ENCODE data around the gene PCDHAC1.
"Not testable (repeated sequence)": the region's sequence is repeated elsewhere in the genome, so short reads cannot be mapped to it uniquely, and the experiment has no call there.

DNA sequence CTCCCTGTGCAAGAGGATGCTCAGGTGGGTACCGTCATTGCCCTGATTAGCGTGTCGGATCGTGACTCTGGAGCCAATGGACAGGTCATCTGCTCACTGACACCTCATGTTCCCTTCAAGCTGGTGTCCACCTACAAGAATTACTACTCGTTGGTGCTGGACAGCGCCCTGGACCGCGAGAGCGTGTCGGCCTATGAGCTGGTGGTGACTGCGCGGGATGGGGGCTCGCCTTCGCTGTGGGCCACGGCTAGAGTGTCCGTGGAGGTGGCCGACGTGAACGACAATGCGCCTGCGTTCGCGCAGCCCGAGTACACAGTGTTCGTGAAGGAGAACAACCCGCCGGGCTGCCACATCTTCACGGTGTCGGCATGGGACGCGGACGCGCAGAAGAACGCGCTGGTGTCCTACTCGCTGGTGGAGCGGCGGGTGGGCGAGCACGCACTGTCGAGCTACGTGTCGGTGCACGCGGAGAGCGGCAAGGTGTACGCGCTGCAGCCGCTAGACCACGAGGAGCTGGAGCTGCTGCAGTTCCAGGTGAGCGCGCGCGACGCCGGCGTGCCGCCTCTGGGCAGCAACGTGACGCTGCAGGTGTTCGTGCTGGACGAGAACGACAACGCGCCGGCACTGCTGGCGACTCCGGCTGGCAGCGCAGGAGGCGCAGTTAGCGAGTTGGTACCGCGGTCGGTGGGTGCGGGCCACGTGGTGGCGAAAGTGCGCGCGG lies 49.4 kb upstream of the PCDHAC1 start:
- TF ChIP-seq, protein P1, sequence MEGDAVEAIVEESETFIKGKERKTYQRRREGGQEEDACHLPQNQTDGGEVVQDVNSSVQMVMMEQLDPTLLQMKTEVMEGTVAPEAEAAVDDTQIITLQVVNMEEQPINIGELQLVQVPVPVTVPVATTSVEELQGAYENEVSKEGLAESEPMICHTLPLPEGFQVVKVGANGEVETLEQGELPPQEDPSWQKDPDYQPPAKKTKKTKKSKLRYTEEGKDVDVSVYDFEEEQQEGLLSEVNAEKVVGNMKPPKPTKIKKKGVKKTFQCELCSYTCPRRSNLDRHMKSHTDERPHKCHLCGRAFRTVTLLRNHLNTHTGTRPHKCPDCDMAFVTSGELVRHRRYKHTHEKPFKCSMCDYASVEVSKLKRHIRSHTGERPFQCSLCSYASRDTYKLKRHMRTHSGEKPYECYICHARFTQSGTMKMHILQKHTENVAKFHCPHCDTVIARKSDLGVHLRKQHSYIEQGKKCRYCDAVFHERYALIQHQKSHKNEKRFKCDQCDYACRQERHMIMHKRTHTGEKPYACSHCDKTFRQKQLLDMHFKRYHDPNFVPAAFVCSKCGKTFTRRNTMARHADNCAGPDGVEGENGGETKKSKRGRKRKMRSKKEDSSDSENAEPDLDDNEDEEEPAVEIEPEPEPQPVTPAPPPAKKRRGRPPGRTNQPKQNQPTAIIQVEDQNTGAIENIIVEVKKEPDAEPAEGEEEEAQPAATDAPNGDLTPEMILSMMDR (IDR thresholded peaks at IDR 0.05), result not testable (repeated sequence)
- not testable (repeated sequence) for TF ChIP-seq POLR2A (IDR thresholded peaks at IDR 0.05)
